Endothelial cell of umbilical vein (primary cell): ENCODE results near the gene LGALS1. TPM values are rescaled to one million over a fixed set of nuclear protein-coding genes. Genes with fewer than 3 reads are reported as not detected.

Experiments used
- BruUV-seq: library from RNA; stranded (reverse); fragments of 400-500 nt; replicated peaks from 2 replicates; lab custom pipeline; 2021; lab: Mats Ljungman, UMichigan
- CTCF ChIA-PET: fragments of 300-600, 350-600 bp; sonication (Branson Sonifier 250); formaldehyde crosslinking; loops from one replicate; lab custom pipeline; 2021; ENCODE audit warnings: antibody characterized with exemption, inconsistent platforms; lab: Charles Lee
- POLR2A ChIA-PET: fragments of 300-600, 350-600 bp; sonication (Branson Sonifier 250); formaldehyde crosslinking; loops from one replicate; lab custom pipeline; 2021; ENCODE audit warnings: antibody characterized with exemption, inconsistent platforms; lab: Charles Lee
- DNase-seq: peaks from one replicate; pipeline ENCODE4 v3.0.0-alpha.2; 2011; ENCODE audit warnings: low read depth, low spot score
- FAIRE-seq: peaks from 2 replicates; lab custom pipeline; 2011; peaks lifted over from hg19 to GRCh38; lab: Jason Lieb, UNC
- H2AFZ ChIP-seq: 2 replicates; pipeline ENCODE4 v1.6.0; 2012; ENCODE audit warnings: low read depth, low read length, control low read depth, inconsistent platforms
- H3K27ac ChIP-seq: 2 replicates; pipeline ENCODE4 v1.5.1; 2011; ENCODE audit warnings: low read depth, mild to moderate bottlenecking, control low read depth, low read length, moderate library complexity; ENCODE audit not compliant: insufficient read depth
- H3K27me3 ChIP-seq, 2 experiments: 2 replicates each; pipeline versions ENCODE4 v1.6.0 to v1.6.1; 2011; ENCODE audit warnings: low read length in 2 of 2, mixed read lengths in 1 of 2; ENCODE audit not compliant: control insufficient read depth in 2 of 2, insufficient read depth in 2 of 2
- H3K36me3 ChIP-seq, 2 experiments: 2 replicates in 1 of 2; 3 replicates in 1 of 2; pipeline ENCODE4 v1.5.1; 2011; ENCODE audit warnings: low read length in 2 of 2, mild to moderate bottlenecking in 1 of 2, moderate library complexity in 1 of 2; ENCODE audit not compliant: control insufficient read depth in 2 of 2, insufficient read depth in 2 of 2; ENCODE audit errors: extremely low read depth in 1 of 2
- H3K4me1 ChIP-seq: 3 replicates; pipeline ENCODE4 v1.5.1; 2011; ENCODE audit warnings: mild to moderate bottlenecking, low read length; ENCODE audit not compliant: control insufficient read depth, insufficient read depth; ENCODE audit errors: extremely low read depth
- H3K4me2 ChIP-seq: 2 replicates; pipeline ENCODE4 v1.6.1; 2011; ENCODE audit warnings: low read length, control low read depth, mixed read lengths; ENCODE audit not compliant: insufficient read depth
- H3K4me3 ChIP-seq, 3 experiments: fragments of 200-600 bp in 1 of 3; sonication (generic), shearing (Covaris generic) in 1 of 3; replicated peaks in 1 of 3; 2 replicates each; pipeline ENCODE4 v1.5.1; 2011 to 2016; ENCODE audit warnings: control low read depth in 3 of 3, low read length in 3 of 3, mild to moderate bottlenecking in 2 of 3, inconsistent platforms in 1 of 3, low read depth in 1 of 3, moderate library complexity in 1 of 3; ENCODE audit not compliant: insufficient read depth in 1 of 3
- H3K79me2 ChIP-seq: 2 replicates; pipeline ENCODE4 v1.6.0; 2012; ENCODE audit warnings: low read length, inconsistent platforms; ENCODE audit not compliant: control insufficient read depth, insufficient read depth
- H3K9ac ChIP-seq: replicated peaks from 2 replicates; pipeline ENCODE3; 2011; ENCODE audit warnings: low read length, control low read depth; ENCODE audit not compliant: insufficient read depth; ENCODE audit errors: extremely low read depth
- H3K9me1 ChIP-seq: replicated peaks from 3 replicates; pipeline ENCODE4 v1.6.0; 2011; ENCODE audit warnings: mild to moderate bottlenecking, low read length; ENCODE audit not compliant: control insufficient read depth, insufficient read depth; ENCODE audit errors: extremely low read depth
- H3K9me3 ChIP-seq: replicated peaks from 2 replicates; pipeline ENCODE4 v1.5.1; 2012; ENCODE audit warnings: low read length, inconsistent platforms; ENCODE audit not compliant: control insufficient read depth, insufficient read depth
- H4K20me1 ChIP-seq: replicated peaks from 2 replicates; pipeline ENCODE3; 2011; ENCODE audit warnings: mild to moderate bottlenecking, low read length; ENCODE audit not compliant: control insufficient read depth, insufficient read depth; ENCODE audit errors: extremely low read depth
- GATA2 ChIP-seq: IDR thresholded peaks from 2 replicates; pipeline ENCODE4 v1.7.0; 2011; ENCODE audit warnings: low read depth, mild to moderate bottlenecking, moderate library complexity, mixed read lengths, low read length; ENCODE audit not compliant: insufficient read length, insufficient read depth
- MYC ChIP-seq: IDR thresholded peaks from one replicate; pipeline ENCODE4 v1.6.1; 2011; ENCODE audit warnings: mild to moderate bottlenecking, low read depth, low read length
- POLR2A ChIP-seq: IDR thresholded peaks from 2 replicates; pipeline ENCODE4 v1.6.1; 2012; ENCODE audit warnings: low read depth, mild to moderate bottlenecking, control low read depth, low read length
- dilution Hi-C: fragments of 300-500 bp; cut with MboI; formaldehyde crosslinking; loops from one replicate; pipeline ENCODE4 v1.15.0; 2019; ENCODE audit warnings: low sequenced_read_pairs; ENCODE audit not compliant: extremely low pct_ligation_motif_present
- intact Hi-C: fragments of 100-400 bp; cut with micrococcal nuclease; formaldehyde crosslinking; loops from one replicate; pipeline ENCODE4 v1.10.0; 2022
- polyA plus RNA-seq, 4 experiments: library from polyadenylated mRNA; depleted of rRNA in 3 of 4; stranded (reverse) in 3 of 4; unstranded in 1 of 4; fragments of >200 nt; gene quantifications; 2 replicates each; pipeline versions ENCODE4 v1.2.1 to v1.2.3, GENCODE V29; 2011 to 2012; ENCODE audit warnings: missing spikeins in 1 of 4
- total RNA-seq: library from RNA; stranded (reverse); gene quantifications from 2 replicates; pipeline ENCODE4 v1.2.3, GENCODE V29; 2021
- TF ChIP-seq, protein P1 (sequence below): IDR thresholded peaks from 2 replicates; pipeline ENCODE4 v1.6.1; 2011; ENCODE audit not compliant: insufficient read depth, insufficient read length
- TF ChIP-seq, protein P2 (sequence below), 2 donors: IDR thresholded peaks; 1 replicate in 1 of 2; 2 replicates in 1 of 2; pipeline ENCODE4 v1.5.1; 2011; ENCODE audit warnings: low read length in 2 of 2, mild to moderate bottlenecking in 2 of 2, moderate library complexity in 2 of 2, control low read depth in 1 of 2, inconsistent platforms in 1 of 2, low read depth in 1 of 2; ENCODE audit not compliant: insufficient read depth in 1 of 2; ENCODE audit errors: extremely low read depth in 1 of 2

Gene LGALS1
- total and polyA plus RNA-seq, 2 donors (not counting 3 experiments of a cell fraction or from before 2014, with no cell fraction given), result 2,698 to 13,642 TPM

GRCh38 chr22:37705205-37705604 lies 29.8 kb downstream of the LGALS1 start:
- FAIRE-seq (no peak), DNase-seq (no peak)
- peaks cover 5% of the 10 kb centered on the region for H3K4me1 ChIP-seq
- H3K9me1 ChIP-seq, result no peaks in the 10 kb centered on the region
- no peaks in the 10 kb centered on the region for H3K27me3 ChIP-seq
- no peaks in the 10 kb centered on the region for H4K20me1 ChIP-seq
- intact Hi-C loops (no loop called here), dilution Hi-C loops (no loop called here)
- no TSS peak for BruUV-seq
- no peaks in the 10 kb centered on the region for H3K36me3 ChIP-seq
- TF ChIP-seq, protein P1, sequence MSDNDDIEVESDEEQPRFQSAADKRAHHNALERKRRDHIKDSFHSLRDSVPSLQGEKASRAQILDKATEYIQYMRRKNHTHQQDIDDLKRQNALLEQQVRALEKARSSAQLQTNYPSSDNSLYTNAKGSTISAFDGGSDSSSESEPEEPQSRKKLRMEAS, result no peak
- TF ChIP-seq POLR2A, result no peak
- TF ChIP-seq MYC, result no peak
- no peak for TF ChIP-seq GATA2
- TF ChIP-seq, protein P2, sequence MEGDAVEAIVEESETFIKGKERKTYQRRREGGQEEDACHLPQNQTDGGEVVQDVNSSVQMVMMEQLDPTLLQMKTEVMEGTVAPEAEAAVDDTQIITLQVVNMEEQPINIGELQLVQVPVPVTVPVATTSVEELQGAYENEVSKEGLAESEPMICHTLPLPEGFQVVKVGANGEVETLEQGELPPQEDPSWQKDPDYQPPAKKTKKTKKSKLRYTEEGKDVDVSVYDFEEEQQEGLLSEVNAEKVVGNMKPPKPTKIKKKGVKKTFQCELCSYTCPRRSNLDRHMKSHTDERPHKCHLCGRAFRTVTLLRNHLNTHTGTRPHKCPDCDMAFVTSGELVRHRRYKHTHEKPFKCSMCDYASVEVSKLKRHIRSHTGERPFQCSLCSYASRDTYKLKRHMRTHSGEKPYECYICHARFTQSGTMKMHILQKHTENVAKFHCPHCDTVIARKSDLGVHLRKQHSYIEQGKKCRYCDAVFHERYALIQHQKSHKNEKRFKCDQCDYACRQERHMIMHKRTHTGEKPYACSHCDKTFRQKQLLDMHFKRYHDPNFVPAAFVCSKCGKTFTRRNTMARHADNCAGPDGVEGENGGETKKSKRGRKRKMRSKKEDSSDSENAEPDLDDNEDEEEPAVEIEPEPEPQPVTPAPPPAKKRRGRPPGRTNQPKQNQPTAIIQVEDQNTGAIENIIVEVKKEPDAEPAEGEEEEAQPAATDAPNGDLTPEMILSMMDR (IDR thresholded peaks at IDR 0.05; ENCODE audit: extremely low read depth in 1 of 2, insufficient read depth in 1 of 2, low read depth in 1 of 2, low read length in 2 of 2), result no peak
- POLR2A ChIA-PET, result interaction anchor here (0.7 kb wide), 1 partner anchor 27 kb away, joined by 3 read pairs; no protein-coding TSS in a partner anchor
- CTCF ChIA-PET, result no interaction called here
- no peaks in the 10 kb centered on the region for H3K9me3 ChIP-seq
- H3K4me2 ChIP-seq, result no peak overlapping the region
- H3K4me3 ChIP-seq, result no peak overlapping the region
- no peaks in the 10 kb centered on the region for H3K79me2 ChIP-seq
- no peak overlapping the region for H3K27ac ChIP-seq
- no peak overlapping the region for H3K9ac ChIP-seq
- H2AFZ ChIP-seq, result no peak overlapping the region
